ENCODE results near the gene FGD5.

FGD5 gene

GRCh38 chr3:14938954-14939353 lies 120.2 kb downstream of the FGD5 start:
- H2BK15ac ChIP-seq (ENCODE audit: low read depth, poor library complexity, severe bottlenecking): no peak overlapping the region
- H3K4ac ChIP-seq (ENCODE audit: low read depth in 1 of 2, low read length in 2 of 2): no peak overlapping the region
- no peak overlapping the region for H2AFZ ChIP-seq (ENCODE audit: low read depth, low read length)
- DNase-seq: no peak
- H3K27ac ChIP-seq (ENCODE audit: low read length, poor library complexity, severe bottlenecking): no peak overlapping the region
- no peak overlapping the region for H2AK5ac ChIP-seq (ENCODE audit: low read length, severe bottlenecking)
- no peak overlapping the region for H2BK120ac ChIP-seq (ENCODE audit: low read depth, low read length)
- H2BK12ac ChIP-seq (ENCODE audit: low read length in 2 of 2): no peak overlapping the region
- H3K18ac ChIP-seq (ENCODE audit: low read depth in 1 of 2, low read length in 2 of 2): no peak overlapping the region
- no peaks in the 10 kb centered on the region for H3K27me3 ChIP-seq (ENCODE audit: control insufficient read depth in 1 of 2, insufficient read depth in 1 of 2, low read length in 2 of 2)
- no peak overlapping the region for H2BK5ac ChIP-seq (ENCODE audit: low read depth, low read length, poor library complexity, severe bottlenecking)
- no peak overlapping the region for H4K91ac ChIP-seq (ENCODE audit: low read length)
- no peak overlapping the region for H3K9ac ChIP-seq (ENCODE audit: low read length)
- H3K23ac ChIP-seq (ENCODE audit: low read length in 2 of 2): no peak overlapping the region
- H3K9me3 ChIP-seq (ENCODE audit: control insufficient read depth, low read length): no peaks in the 10 kb centered on the region
- peaks cover 19% of the 10 kb centered on the region for H3K79me1 ChIP-seq (replicated peaks; ENCODE audit: low read length, poor library complexity, severe bottlenecking)
- peaks cover 5 to 20% of the 10 kb centered on the region in 2 experiments for H3K36me3 ChIP-seq (ENCODE audit: control insufficient read depth in 1 of 2, insufficient read depth in 2 of 2, low read depth in 1 of 2, low read length in 2 of 2)
- H3K4me2 ChIP-seq (ENCODE audit: low read length, poor library complexity, severe bottlenecking): no peak overlapping the region
- H3K4me1 ChIP-seq (ENCODE audit: control insufficient read depth, insufficient read depth, low read depth, low read length): peaks cover 2% of the 10 kb centered on the region
- H3K4me3 ChIP-seq (ENCODE audit: insufficient read depth in 1 of 2, low read depth in 1 of 2, low read length in 2 of 2): no peak overlapping the region
- H3K14ac ChIP-seq (ENCODE audit: low read length in 2 of 2): no peak overlapping the region
- H4K8ac ChIP-seq (ENCODE audit: low read length): no peak overlapping the region
- WGBS: 86% methylated on average over 4 of the region's 4 CpGs

- H4K91ac ChIP-seq (ENCODE audit: low read length): no peak overlapping the region
- no peak overlapping the region for H2BK15ac ChIP-seq (ENCODE audit: low read depth, poor library complexity, severe bottlenecking)
- no peak overlapping the region for H3K4me2 ChIP-seq (ENCODE audit: low read length, poor library complexity, severe bottlenecking)
- H2AK5ac ChIP-seq (ENCODE audit: low read length, severe bottlenecking): no peak overlapping the region
- H3K18ac ChIP-seq (ENCODE audit: low read depth in 1 of 2, low read length in 2 of 2): no peak overlapping the region
- H3K9ac ChIP-seq (ENCODE audit: low read length): no peak overlapping the region
- peaks cover 2% of the 10 kb centered on the region for H3K4me1 ChIP-seq (ENCODE audit: control insufficient read depth, insufficient read depth, low read depth, low read length)
- H3K9me3 ChIP-seq (ENCODE audit: control insufficient read depth, low read length): no peaks in the 10 kb centered on the region
- no peaks in the 10 kb centered on the region for H3K27me3 ChIP-seq (ENCODE audit: control insufficient read depth in 1 of 2, insufficient read depth in 1 of 2, low read length in 2 of 2)
- DNase-seq: no peak
- 100% methylated on average over 1 of the region's 1 CpG for WGBS
- H2BK12ac ChIP-seq (ENCODE audit: low read length in 2 of 2): no peak overlapping the region
- no peak overlapping the region for H3K4ac ChIP-seq (ENCODE audit: low read depth in 1 of 2, low read length in 2 of 2)
- H2AFZ ChIP-seq (ENCODE audit: low read depth, low read length): no peak overlapping the region
- H3K36me3 ChIP-seq (ENCODE audit: control insufficient read depth in 1 of 2, insufficient read depth in 2 of 2, low read depth in 1 of 2, low read length in 2 of 2): peaks cover 9 to 37% of the 10 kb centered on the region in 2 experiments
- H3K23ac ChIP-seq (ENCODE audit: low read length in 2 of 2): no peak overlapping the region
- no peak overlapping the region for H2BK5ac ChIP-seq (ENCODE audit: low read depth, low read length, poor library complexity, severe bottlenecking)
- H4K8ac ChIP-seq (ENCODE audit: low read length): no peak overlapping the region
- H3K27ac ChIP-seq (ENCODE audit: low read length, poor library complexity, severe bottlenecking): no peak overlapping the region
- H3K79me1 ChIP-seq (replicated peaks; ENCODE audit: low read length, poor library complexity, severe bottlenecking): peaks cover 17% of the 10 kb centered on the region
- H3K14ac ChIP-seq (ENCODE audit: low read length in 2 of 2): no peak overlapping the region
- no peak overlapping the region for H3K4me3 ChIP-seq (ENCODE audit: insufficient read depth in 1 of 2, low read depth in 1 of 2, low read length in 2 of 2)
- H2BK120ac ChIP-seq (ENCODE audit: low read depth, low read length): no peak overlapping the region
Observed at GRCh38 chr3:14941871-14942270, 123.1 kb downstream of the FGD5 start.

- Histone ChIP-seq H3K23ac (ENCODE audit: low read length in 2 of 2) (no peak overlapping the region), H3K4me3 (ENCODE audit: insufficient read depth in 1 of 2, low read depth in 1 of 2, low read length in 2 of 2) (no peak overlapping the region), H3K4me2 (ENCODE audit: low read length, poor library complexity, severe bottlenecking) (no peak overlapping the region), H2BK5ac (ENCODE audit: low read depth, low read length, poor library complexity, severe bottlenecking) (no peak overlapping the region), H3K4ac (ENCODE audit: low read depth in 1 of 2, low read length in 2 of 2) (no peak overlapping the region), H2AK5ac (ENCODE audit: low read length, severe bottlenecking) (no peak overlapping the region), H2BK120ac (ENCODE audit: low read depth, low read length) (no peak overlapping the region), H3K79me1 (replicated peaks; ENCODE audit: low read length, poor library complexity, severe bottlenecking) (peaks cover 17% of the 10 kb centered on the region), H3K14ac (ENCODE audit: low read length in 2 of 2) (no peak overlapping the region), H3K18ac (ENCODE audit: low read depth in 1 of 2, low read length in 2 of 2) (no peak overlapping the region), H2BK15ac (ENCODE audit: low read depth, poor library complexity, severe bottlenecking) (no peak overlapping the region), H3K27ac (ENCODE audit: low read length, poor library complexity, severe bottlenecking) (no peak overlapping the region), H3K9me3 (ENCODE audit: control insufficient read depth, low read length) (no peaks in the 10 kb centered on the region), H4K91ac (ENCODE audit: low read length) (no peak overlapping the region), H2AFZ (ENCODE audit: low read depth, low read length) (no peak overlapping the region), H3K9ac (ENCODE audit: low read length) (no peak overlapping the region), H3K4me1 (ENCODE audit: control insufficient read depth, insufficient read depth, low read depth, low read length) (peaks cover 2% of the 10 kb centered on the region), H2BK12ac (ENCODE audit: low read length in 2 of 2) (no peak overlapping the region), H3K27me3 (ENCODE audit: control insufficient read depth in 1 of 2, insufficient read depth in 1 of 2, low read length in 2 of 2) (no peaks in the 10 kb centered on the region), H3K36me3 (ENCODE audit: control insufficient read depth in 1 of 2, insufficient read depth in 2 of 2, low read depth in 1 of 2, low read length in 2 of 2) (peaks cover 9 to 37% of the 10 kb centered on the region in 2 experiments), H4K8ac (ENCODE audit: low read length) (no peak overlapping the region)
- no peak for DNase-seq
Observed at GRCh38 chr3:14943042-14943441, 124.3 kb downstream of the FGD5 start.

DNA sequence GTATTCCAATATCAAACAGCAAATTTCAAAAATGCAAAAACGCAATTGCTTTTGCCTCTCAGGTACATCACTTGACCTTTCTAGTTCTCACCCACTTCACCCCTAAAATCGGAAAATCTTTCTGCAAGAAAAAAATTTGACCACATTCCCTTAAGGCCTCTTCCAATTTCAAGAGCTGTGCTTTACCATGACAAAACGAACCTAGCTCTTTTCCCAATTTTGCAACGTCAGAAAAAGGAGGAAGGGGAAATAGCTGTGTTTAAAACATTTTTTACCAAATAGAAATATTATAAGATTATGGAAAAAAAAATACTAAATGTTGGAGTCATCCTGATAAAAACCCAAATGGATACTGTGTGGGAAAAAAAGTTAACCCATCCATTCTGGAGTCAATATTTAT lies 127.5 kb downstream of the FGD5 start:
- no peak overlapping the region for H4K8ac ChIP-seq (ENCODE audit: low read length)
- WGBS: 58% methylated on average over 2 of the region's 4 CpGs
- DNase-seq: no peak
- H2AK5ac ChIP-seq (ENCODE audit: low read length, severe bottlenecking): no peak overlapping the region
- no peak overlapping the region for H2BK120ac ChIP-seq (ENCODE audit: low read depth, low read length)
- H3K79me1 ChIP-seq (replicated peaks; ENCODE audit: low read length, poor library complexity, severe bottlenecking): peaks cover 13% of the 10 kb centered on the region
- H3K4ac ChIP-seq (ENCODE audit: low read depth in 1 of 2, low read length in 2 of 2): no peak overlapping the region
- no peaks in the 10 kb centered on the region for H3K9me3 ChIP-seq (ENCODE audit: control insufficient read depth, low read length)
- no peak overlapping the region for H2BK5ac ChIP-seq (ENCODE audit: low read depth, low read length, poor library complexity, severe bottlenecking)
- H2BK12ac ChIP-seq (ENCODE audit: low read length in 2 of 2): no peak overlapping the region
- H3K27me3 ChIP-seq (ENCODE audit: control insufficient read depth in 1 of 2, insufficient read depth in 1 of 2, low read length in 2 of 2): no peaks in the 10 kb centered on the region
- no peak overlapping the region for H3K27ac ChIP-seq (ENCODE audit: low read length, poor library complexity, severe bottlenecking)
- H4K91ac ChIP-seq (ENCODE audit: low read length): no peak overlapping the region
- H3K4me3 ChIP-seq (ENCODE audit: insufficient read depth in 1 of 2, low read depth in 1 of 2, low read length in 2 of 2): peak overlapping the region in 1 of 2 experiments; percentile 96
- peak overlapping the region; percentile 75 for H3K4me2 ChIP-seq (ENCODE audit: low read length, poor library complexity, severe bottlenecking)
- no peak overlapping the region for H3K14ac ChIP-seq (ENCODE audit: low read length in 2 of 2)
- no peak overlapping the region for H2BK15ac ChIP-seq (ENCODE audit: low read depth, poor library complexity, severe bottlenecking)
- H3K9ac ChIP-seq (ENCODE audit: low read length): peak overlapping the region; percentile 97
- no peak overlapping the region for H3K23ac ChIP-seq (ENCODE audit: low read length in 2 of 2)
- no peak overlapping the region for H2AFZ ChIP-seq (ENCODE audit: low read depth, low read length)
- H3K36me3 ChIP-seq (ENCODE audit: control insufficient read depth in 1 of 2, insufficient read depth in 2 of 2, low read depth in 1 of 2, low read length in 2 of 2): peaks cover 7 to 37% of the 10 kb centered on the region in 2 experiments
- no peak overlapping the region for H3K18ac ChIP-seq (ENCODE audit: low read depth in 1 of 2, low read length in 2 of 2)
- peaks cover 4% of the 10 kb centered on the region for H3K4me1 ChIP-seq (ENCODE audit: control insufficient read depth, insufficient read depth, low read depth, low read length)
